GM21723 (cell line): Measurements from ENCODE around the gene MBD3L2B.
"Not testable (repeated sequence)": the region's sequence is repeated elsewhere in the genome, so short reads cannot be mapped to it uniquely, and the experiment has no call there.

Experiments used
- ATAC-seq: cut with Tn5 transposase; IDR thresholded peaks from one replicate; pipeline ENCODE4 v1.9.1; 2021; ENCODE audit warnings: mild to moderate bottlenecking, moderate library complexity; ENCODE audit not compliant: unreplicated experiment

Gene MBD3L2B

GRCh38 chr19:7021331-7021730 lies at the start of gene MBD3L2B:
Gene MBD3L2B, minus strand, starts transcription at chr19:7021431. Its CDS starts 34 bp downstream, at chr19:7021397.
- ATAC-seq, result not testable (repeated sequence)

DNA sequence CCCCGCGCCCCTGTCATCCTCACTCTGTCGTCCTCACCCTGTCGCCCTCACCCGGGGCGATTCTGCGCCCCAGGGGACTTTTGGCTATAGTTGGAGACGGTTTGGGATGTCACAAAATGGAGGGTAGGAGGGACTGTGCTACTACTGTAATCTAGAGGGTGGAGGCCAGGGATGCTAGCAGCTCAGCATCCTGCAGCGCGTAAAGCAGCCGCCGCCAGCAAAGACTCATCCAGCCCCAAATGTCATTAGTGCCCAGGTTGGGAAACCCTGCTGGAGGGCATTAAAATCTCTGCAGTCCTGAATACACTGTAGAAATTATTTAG lies 48.6 kb upstream of the MBD3L2B start:
- ATAC-seq, result no peak

- peak; percentile 90 for ATAC-seq
These were observed 48.0 kb upstream of the MBD3L2B start, which contains the start of gene ZNF557 for GRCh38 chr19:7069042-7069903. Gene ZNF557, plus strand, starts transcription at chr19:7069703. Its CDS starts 5,372 bp downstream, at chr19:7075075.

DNA sequence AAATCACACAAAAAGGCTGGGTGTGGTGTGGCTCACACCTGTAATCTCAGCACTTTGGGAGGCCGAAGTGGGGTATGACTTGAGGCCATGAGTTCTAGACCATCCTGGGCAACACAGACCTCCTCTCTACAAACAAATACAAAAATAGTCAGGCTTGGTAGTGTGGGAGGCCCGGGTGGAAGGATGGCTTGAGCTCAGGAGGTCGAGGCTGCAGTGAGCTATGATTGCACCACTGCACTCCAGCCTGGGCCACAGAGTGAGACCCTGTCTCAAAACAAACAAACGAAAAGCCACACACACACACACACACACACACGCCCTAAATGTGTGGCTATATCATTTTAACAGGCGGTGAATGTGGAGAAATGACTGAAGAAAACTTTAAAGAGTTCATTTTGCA lies 47.4 kb upstream of the MBD3L2B start:
- no peak for ATAC-seq

GRCh38 chr19:7067716-7068115 lies 46.5 kb upstream of the MBD3L2B start:
- no peak for ATAC-seq

DNA sequence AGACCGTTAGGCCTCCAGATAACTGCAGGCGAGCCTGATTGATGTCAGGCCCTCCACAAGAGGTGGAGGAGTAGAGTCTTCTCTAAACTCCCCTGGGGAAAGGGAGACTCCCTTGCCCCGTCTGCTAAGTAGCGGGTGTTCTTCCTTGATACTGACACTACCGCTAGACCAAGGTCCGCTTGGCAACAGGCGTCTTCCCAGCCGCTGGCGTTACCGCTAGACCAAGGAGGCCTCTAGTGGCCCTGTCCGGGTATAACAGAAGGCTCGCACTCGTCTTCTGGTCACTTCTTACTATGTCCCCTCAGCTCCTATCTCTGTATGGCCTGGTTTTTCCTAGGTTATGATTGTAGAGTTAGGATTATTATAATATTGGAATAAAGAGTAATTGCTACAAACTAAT lies 45.9 kb upstream of the MBD3L2B start:
- not testable (repeated sequence) for ATAC-seq

DNA sequence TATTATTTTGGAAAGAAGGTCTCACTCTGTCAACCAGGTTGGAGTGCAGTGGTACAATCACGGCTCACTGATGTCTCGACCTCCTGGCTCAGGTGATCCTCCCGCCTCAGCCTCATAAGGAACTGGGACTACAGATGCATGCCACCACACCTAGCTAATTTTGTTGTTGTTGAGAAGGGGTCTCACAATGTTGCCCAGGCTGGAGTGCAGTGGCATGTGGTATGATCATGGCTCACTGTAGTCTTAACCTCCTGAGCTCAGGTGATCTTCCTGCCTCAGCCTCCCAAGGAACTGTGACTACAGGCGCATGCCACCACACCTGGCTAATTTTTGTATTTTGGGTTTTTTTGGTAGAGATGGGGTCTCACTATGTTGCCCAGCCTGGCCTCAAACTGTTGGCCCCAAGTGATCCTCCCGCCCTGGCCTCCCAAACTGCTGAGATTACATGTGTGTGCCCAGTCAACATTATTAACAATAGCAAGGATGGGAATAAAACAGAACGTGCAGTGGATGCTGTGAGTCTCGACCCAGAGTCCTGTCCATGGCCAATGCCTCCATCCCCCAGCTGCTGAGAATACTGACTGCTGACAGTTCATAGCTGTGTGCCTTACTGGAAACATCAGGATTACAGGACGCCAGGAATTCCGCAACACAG lies 42.7 kb upstream of the MBD3L2B start:
- ATAC-seq, result no peak

GRCh38 chr19:7063339-7063738 lies 42.1 kb upstream of the MBD3L2B start:
- no peak for ATAC-seq

GRCh38 chr19:7059977-7060376 lies 38.7 kb upstream of the MBD3L2B start:
- ATAC-seq, result not testable (repeated sequence)

DNA sequence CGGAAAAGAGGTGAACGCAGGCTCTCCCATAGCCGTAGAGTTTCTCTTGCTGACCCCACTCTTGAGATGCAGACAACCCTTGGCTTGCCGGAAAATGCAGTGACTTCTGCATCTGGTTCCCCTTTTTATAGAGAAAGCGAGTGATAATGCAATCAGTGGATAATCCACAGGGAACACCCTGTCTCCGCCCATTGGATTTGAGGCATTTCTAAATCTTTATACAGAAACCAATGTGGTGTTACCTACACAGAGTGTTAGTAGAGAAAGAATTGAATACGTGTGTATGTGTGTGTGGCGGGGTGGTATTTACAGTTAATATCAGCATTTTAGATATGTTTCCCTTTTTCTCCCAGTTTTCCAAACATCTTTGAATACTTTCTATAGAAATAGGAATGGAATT lies 37.3 kb upstream of the MBD3L2B start, which contains the start of gene MBD3L3:
Gene MBD3L3, minus strand, starts transcription at position 101 of the 400 bp plus-strand sequence. Its CDS starts 71 bp downstream, at position 30.
- ATAC-seq, result not testable (repeated sequence)

GRCh38 chr19:7056371-7056770 lies 35.1 kb upstream of the MBD3L2B start:
- ATAC-seq, result not testable (repeated sequence)

DNA sequence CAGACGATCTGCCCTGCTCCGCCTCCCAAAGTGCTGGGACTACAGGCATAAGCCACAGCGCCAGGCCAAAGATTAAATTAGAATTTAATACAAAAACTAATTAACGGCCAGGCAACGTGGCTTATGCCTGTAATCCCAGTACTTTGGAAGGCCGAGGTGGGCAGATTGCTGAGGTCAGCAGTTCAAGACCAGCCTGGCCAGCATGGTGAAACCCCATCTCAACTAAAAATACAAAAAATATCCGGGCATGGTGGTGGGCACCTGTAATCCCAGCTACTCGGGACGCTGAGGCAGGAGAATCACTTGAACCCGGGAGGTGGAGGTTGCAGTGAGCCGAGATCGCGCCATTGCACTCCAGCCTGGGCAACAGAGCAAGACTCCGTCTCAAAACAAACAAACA lies 34.4 kb upstream of the MBD3L2B start:
- ATAC-seq, result not testable (repeated sequence)

GRCh38 chr19:7054635-7055368 lies 33.6 kb upstream of the MBD3L2B start:
- ATAC-seq, result not testable (repeated sequence)

- ATAC-seq, result not testable (repeated sequence)
These were observed 31.7 kb upstream of the MBD3L2B start for GRCh38 chr19:7052896-7053295.

DNA sequence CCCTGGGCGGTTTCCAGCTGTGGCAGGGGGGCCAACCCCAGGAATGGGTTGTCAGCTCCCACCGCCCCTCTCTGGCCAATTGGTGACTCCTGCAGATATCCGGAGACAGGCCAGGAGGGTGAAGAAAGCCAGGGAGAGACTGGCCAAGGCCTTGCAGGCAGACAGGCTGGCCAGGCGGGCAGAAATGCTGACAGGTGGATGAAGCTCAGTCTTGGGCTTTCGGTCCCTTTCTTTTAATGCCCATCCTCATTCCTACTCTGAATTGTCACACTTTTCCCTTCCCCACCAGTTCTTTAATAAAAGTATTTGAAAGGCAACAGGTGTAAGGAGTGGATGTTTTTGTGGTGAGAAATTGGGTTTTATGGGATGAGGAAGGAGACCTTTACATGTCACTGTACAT lies 30.2 kb upstream of the MBD3L2B start:
- not testable (repeated sequence) for ATAC-seq

- ATAC-seq, result not testable (repeated sequence)
These were observed 27.8 kb upstream of the MBD3L2B start, which contains the start of gene MBD3L2 for GRCh38 chr19:7049021-7049420. Gene MBD3L2, plus strand, starts transcription at chr19:7049321. Its CDS starts 53 bp downstream, at chr19:7049374.

GRCh38 chr19:7041563-7041962 lies 20.3 kb upstream of the MBD3L2B start:
- not testable (repeated sequence) for ATAC-seq

GRCh38 chr19:7040079-7040478 lies 18.8 kb upstream of the MBD3L2B start, which contains the start of gene MBD3L4:
Gene MBD3L4, minus strand, starts transcription at chr19:7040179. Its CDS starts 35 bp downstream, at chr19:7040144.
- ATAC-seq, result not testable (repeated sequence)

DNA sequence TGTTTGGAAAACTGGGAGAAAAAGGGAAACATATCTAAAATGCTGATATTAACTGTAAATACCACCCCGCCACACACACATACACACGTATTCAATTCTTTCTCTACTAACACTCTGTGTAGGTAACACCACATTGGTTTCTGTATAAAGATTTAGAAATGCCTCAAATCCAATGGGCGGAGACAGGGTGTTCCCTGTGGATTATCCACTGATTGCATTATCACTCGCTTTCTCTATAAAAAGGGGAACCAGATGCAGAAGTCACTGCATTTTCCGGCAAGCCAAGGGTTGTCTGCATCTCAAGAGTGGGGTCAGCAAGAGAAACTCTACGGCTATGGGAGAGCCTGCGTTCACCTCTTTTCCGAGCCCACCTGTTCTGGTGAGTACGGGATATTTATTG lies 9.0 kb upstream of the MBD3L2B start, which contains the start of gene MBD3L5:
Gene MBD3L5, plus strand, starts transcription at position 301 of the 400 bp plus-strand sequence. Its CDS starts 34 bp downstream, at position 335.
- not testable (repeated sequence) for ATAC-seq

- not testable (repeated sequence) for ATAC-seq
These were observed 7.6 kb upstream of the MBD3L2B start for GRCh38 chr19:7028790-7029189.

DNA sequence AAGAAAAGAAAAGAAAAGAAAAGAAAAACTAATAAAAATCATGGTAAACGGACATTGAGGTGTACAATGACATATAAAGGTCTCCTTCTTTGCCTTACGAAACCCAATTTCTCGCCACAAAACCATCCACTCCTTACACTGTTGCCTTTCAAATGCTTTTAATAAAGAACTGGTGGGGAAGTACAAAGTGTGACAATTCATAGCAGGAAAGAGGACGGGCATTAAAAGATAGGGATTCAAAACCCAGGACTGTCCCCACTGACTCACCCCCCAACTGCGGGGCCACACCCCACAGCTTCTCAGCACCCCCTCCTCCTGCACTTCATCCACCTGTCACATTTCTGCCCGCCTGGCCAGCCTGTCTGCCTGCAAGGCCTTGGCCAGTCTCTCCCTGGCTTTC lies 2.4 kb downstream of the MBD3L2B start:
- no peak for ATAC-seq
